Neural progenitor cell (in vitro differentiated cells): Measurements from ENCODE around the gene NOP53. TPM values are rescaled to one million over a fixed set of nuclear protein-coding genes. Genes with fewer than 3 reads are reported as not detected.

ENCODE experiments used
- DNase-seq: peaks from one replicate; pipeline ENCODE4 v3.0.0-alpha.2; 2016; ENCODE audit warnings: low spot score
- H2AFZ ChIP-seq: fragments of 200-600 bp; sonication (generic); replicated peaks from 2 replicates; pipeline ENCODE4 v1.6.1; 2016; ENCODE audit warnings: antibody characterized with exemption
- H3F3A ChIP-seq: fragments of 200-600 bp; sonication (generic); 2 replicates; pipeline ENCODE4 v1.6.1; 2016; ENCODE audit warnings: antibody characterized with exemption, low read depth
- H3K27ac ChIP-seq: fragments of 200-600 bp; sonication (generic); 2 replicates; pipeline ENCODE4 v1.5.1; 2016; ENCODE audit warnings: mild to moderate bottlenecking
- H3K27me3 ChIP-seq: fragments of 200-600 bp; sonication (generic); 2 replicates; pipeline ENCODE4 v1.6.1; 2016; ENCODE audit warnings: mild to moderate bottlenecking, moderate library complexity
- H3K36me3 ChIP-seq: fragments of 200-600 bp; sonication (generic); 2 replicates; pipeline ENCODE4 v1.5.1; 2016
- H3K4me1 ChIP-seq: fragments of 200-600 bp; sonication (generic); 2 replicates; pipeline ENCODE4 v1.6.1; 2016; ENCODE audit warnings: mixed run types
- H3K4me2 ChIP-seq: fragments of 200-600 bp; sonication (generic); 2 replicates; pipeline ENCODE4 v1.6.1; 2016
- H3K4me3 ChIP-seq: fragments of 200-600 bp; sonication (generic); 2 replicates; pipeline ENCODE4 v1.5.1; 2016
- H3K79me2 ChIP-seq: fragments of 200-600 bp; sonication (generic); 2 replicates; pipeline ENCODE4 v1.6.1; 2016; ENCODE audit warnings: low read depth
- H3K9ac ChIP-seq: fragments of 200-600 bp; sonication (generic); 2 replicates; pipeline ENCODE4 v1.6.1; 2016
- H3K9me3 ChIP-seq: fragments of 200-600 bp; sonication (generic); 2 replicates; pipeline ENCODE4 v1.5.1; 2016; ENCODE audit warnings: low read depth
- H4K20me1 ChIP-seq: fragments of 200-600 bp; sonication (generic); 2 replicates; pipeline ENCODE4 v1.6.1; 2016; ENCODE audit warnings: low read depth
- H3K27ac Mint-ChIP-seq: 3 replicates; pipeline ENCODE4 v1.8.0; 2021; ENCODE audit warnings: mixed read lengths
- H3K27me3 Mint-ChIP-seq: 2 replicates; pipeline ENCODE4 v1.8.0; 2022; ENCODE audit warnings: low read depth, mild to moderate bottlenecking, inconsistent platforms, moderate library complexity, mixed read lengths; ENCODE audit not compliant: insufficient read depth
- H3K36me3 Mint-ChIP-seq: 3 replicates; pipeline ENCODE4 v1.8.0; 2021; ENCODE audit warnings: mixed read lengths
- H3K4me1 Mint-ChIP-seq: 3 replicates; pipeline ENCODE4 v1.8.0; 2021; ENCODE audit warnings: mixed read lengths
- H3K4me3 Mint-ChIP-seq: 3 replicates; pipeline ENCODE4 v1.8.0; 2021; ENCODE audit warnings: mild to moderate bottlenecking, moderate library complexity, mixed read lengths
- H3K9me3 Mint-ChIP-seq: 3 replicates; pipeline ENCODE4 v1.8.0; 2020; ENCODE audit warnings: mixed read lengths
- CTCF ChIP-seq: fragments of 200-600 bp; sonication (generic); IDR thresholded peaks from 2 replicates; pipeline ENCODE4 v1.5.1; 2017; ENCODE audit warnings: antibody characterized with exemption, mild to moderate bottlenecking
- EZH2 ChIP-seq: fragments of 200-600 bp; sonication (generic); IDR thresholded peaks from 2 replicates; pipeline ENCODE4 v1.6.1; 2017; ENCODE audit warnings: antibody characterized with exemption, mild to moderate bottlenecking, moderate library complexity
- EZH2phosphoT487 ChIP-seq: fragments of 200-600 bp; sonication (generic); IDR thresholded peaks from 2 replicates; pipeline ENCODE4 v1.6.1; 2017; ENCODE audit warnings: antibody characterized with exemption
- total RNA-seq: library from RNA; depleted of rRNA; stranded (reverse); fragments of >200 nt; gene quantifications from 2 replicates; pipeline ENCODE4 v1.2.3, GENCODE V29; 2015; ENCODE audit warnings: low replicate concordance

Gene NOP53
- total RNA-seq, 1 donor from 2014 or later, result 101 TPM

GRCh38 chr19:47749326-47749725 lies 4.0 kb downstream of the NOP53 start:
- Mint-ChIP-seq H3K36me3 (peaks cover 20% of the 10 kb centered on the region), H3K27ac (no peak overlapping the region), H3K4me3 (no peak overlapping the region), H3K9me3 (no peaks in the 10 kb centered on the region), H3K4me1 (peaks cover 11% of the 10 kb centered on the region), H3K27me3 (peaks cover 4% of the 10 kb centered on the region)
- H3K9ac ChIP-seq, result no peak overlapping the region
- no peak for DNase-seq
- peaks cover 35% of the 10 kb centered on the region for H3K79me2 ChIP-seq
- no peaks in the 10 kb centered on the region for H3K27me3 ChIP-seq
- no peaks in the 10 kb centered on the region for H3K9me3 ChIP-seq
- no peaks in the 10 kb centered on the region for H3K4me1 ChIP-seq
- peaks cover 5% of the 10 kb centered on the region for H3F3A ChIP-seq
- no peak overlapping the region for H3K4me2 ChIP-seq
- no peaks in the 10 kb centered on the region for H4K20me1 ChIP-seq
- no peak overlapping the region for H2AFZ ChIP-seq
- H3K4me3 ChIP-seq, result no peak overlapping the region
- no peaks in the 10 kb centered on the region for H3K36me3 ChIP-seq
- H3K27ac ChIP-seq, result no peak overlapping the region
- no peak for TF ChIP-seq EZH2phosphoT487
- TF ChIP-seq EZH2, result no peak
- TF ChIP-seq CTCF, result no peak

- Mint-ChIP-seq H3K4me1 (peaks cover 6% of the 10 kb centered on the region), H3K9me3 (no peaks in the 10 kb centered on the region), H3K36me3 (peaks cover 20% of the 10 kb centered on the region), H3K27me3 (no peaks in the 10 kb centered on the region), H3K4me3 (no peak overlapping the region), H3K27ac (no peak overlapping the region)
- DNase-seq, result no peak
- H4K20me1 ChIP-seq, result no peaks in the 10 kb centered on the region
- H3K36me3 ChIP-seq, result no peaks in the 10 kb centered on the region
- no peak overlapping the region for H3K9ac ChIP-seq
- H3K27me3 ChIP-seq, result no peaks in the 10 kb centered on the region
- H3K27ac ChIP-seq, result no peak overlapping the region
- no peak overlapping the region for H3K4me2 ChIP-seq
- H3F3A ChIP-seq, result no peaks in the 10 kb centered on the region
- H3K4me3 ChIP-seq, result no peak overlapping the region
- H3K4me1 ChIP-seq, result no peaks in the 10 kb centered on the region
- no peak overlapping the region for H2AFZ ChIP-seq
- no peaks in the 10 kb centered on the region for H3K9me3 ChIP-seq
- H3K79me2 ChIP-seq, result peaks cover 34% of the 10 kb centered on the region
- TF ChIP-seq EZH2, result no peak
- TF ChIP-seq EZH2phosphoT487, result no peak
- TF ChIP-seq CTCF, result no peak
These were observed 5.4 kb downstream of the NOP53 start for GRCh38 chr19:47750752-47751151.

- no peak overlapping the region for H3K4me2 ChIP-seq
These were observed 7.3 kb downstream of the NOP53 start for GRCh38 chr19:47752440-47753211.

More at GRCh38 chr19:47752440-47753211, 7.3 kb downstream of the NOP53 start:
- no peak overlapping the region for H3K27ac Mint-ChIP-seq
- H3K9ac ChIP-seq, result no peak overlapping the region
- peaks cover 15% of the 10 kb centered on the region for H3K79me2 ChIP-seq
- peaks cover 2% of the 10 kb centered on the region for H3K4me1 Mint-ChIP-seq
- TF ChIP-seq EZH2, result no peak
- no peak for TF ChIP-seq EZH2phosphoT487
- TF ChIP-seq CTCF, result no peak
- no peaks in the 10 kb centered on the region for H3F3A ChIP-seq
- peaks cover 24% of the 10 kb centered on the region for H3K36me3 Mint-ChIP-seq
- H3K27me3 Mint-ChIP-seq, result peaks cover 5% of the 10 kb centered on the region
- H4K20me1 ChIP-seq, result no peaks in the 10 kb centered on the region
- DNase-seq, result no peak
- H3K27me3 ChIP-seq, result no peaks in the 10 kb centered on the region
- H3K9me3 Mint-ChIP-seq, result no peaks in the 10 kb centered on the region
- H3K4me1 ChIP-seq, result no peaks in the 10 kb centered on the region
- H3K27ac ChIP-seq, result no peak overlapping the region
- H2AFZ ChIP-seq, result no peak overlapping the region
- H3K9me3 ChIP-seq, result no peaks in the 10 kb centered on the region
- H3K4me3 ChIP-seq, result no peak overlapping the region
- no peaks in the 10 kb centered on the region for H3K36me3 ChIP-seq
- no peak overlapping the region for H3K4me3 Mint-ChIP-seq
